Neuronal stem cell (in vitro differentiated cells): ENCODE results near the gene RANBP2.
"Not testable (repeated sequence)": the region's sequence is repeated elsewhere in the genome, so short reads cannot be mapped to it uniquely, and the experiment has no call there.

Experiments used
- DNase-seq: peaks from one replicate; pipeline ENCODE4 v3.0.0-alpha.2; 2013; ENCODE audit warnings: low spot score
- H2AFZ ChIP-seq: one replicate; pipeline ENCODE4 v1.6.1; 2013; ENCODE audit warnings: mild to moderate bottlenecking, low read length, inconsistent platforms
- H2AK5ac ChIP-seq: 2 replicates; pipeline ENCODE4 v1.6.1; 2013; ENCODE audit warnings: low read depth, mild to moderate bottlenecking, inconsistent platforms, low read length, moderate library complexity, mixed read lengths
- H2BK120ac ChIP-seq: 2 replicates; pipeline ENCODE4 v1.6.1; 2013; ENCODE audit warnings: low read depth, mild to moderate bottlenecking, inconsistent platforms, low read length, moderate library complexity, mixed read lengths
- H2BK12ac ChIP-seq: one replicate; pipeline ENCODE4 v1.6.1; 2013; ENCODE audit warnings: low read length, inconsistent platforms
- H2BK15ac ChIP-seq: 2 replicates; pipeline ENCODE4 v1.6.1; 2013; ENCODE audit warnings: mild to moderate bottlenecking, low read length, inconsistent platforms, mixed read lengths
- H2BK5ac ChIP-seq: one replicate; pipeline ENCODE4 v1.6.1; 2013; ENCODE audit warnings: inconsistent platforms, mild to moderate bottlenecking, low read length, moderate library complexity
- H3K14ac ChIP-seq: one replicate; pipeline ENCODE4 v1.6.1; 2013; ENCODE audit warnings: low read length, inconsistent platforms
- H3K18ac ChIP-seq: 2 replicates; pipeline ENCODE4 v1.6.1; 2013; ENCODE audit warnings: low read length, inconsistent platforms
- H3K23ac ChIP-seq: 2 replicates; pipeline ENCODE4 v1.6.1; 2013; ENCODE audit warnings: low read depth, mild to moderate bottlenecking, mixed read lengths, low read length, inconsistent platforms; ENCODE audit not compliant: poor library complexity
- H3K27ac ChIP-seq: replicated peaks from 3 replicates; pipeline ENCODE4 v1.5.1; 2013; ENCODE audit warnings: low read length, inconsistent platforms
- H3K27me3 ChIP-seq, 3 experiments: 2 replicates each; pipeline ENCODE4 v1.6.1; 2013; ENCODE audit warnings: low read length in 3 of 3, mild to moderate bottlenecking in 2 of 3, inconsistent platforms in 1 of 3, low read depth in 1 of 3, mixed read lengths in 1 of 3, moderate library complexity in 1 of 3; ENCODE audit not compliant: control insufficient read depth in 3 of 3, insufficient read depth in 3 of 3
- H3K36me3 ChIP-seq, 2 donors: replicated peaks in 1 of 2; 2 replicates each; pipeline ENCODE4 v1.6.1; 2013; ENCODE audit warnings: low read length in 2 of 2; ENCODE audit not compliant: control insufficient read depth in 2 of 2, insufficient read depth in 2 of 2
- H3K4ac ChIP-seq: 2 replicates; pipeline ENCODE4 v1.6.1; 2013; ENCODE audit warnings: inconsistent platforms, mild to moderate bottlenecking, low read length, moderate library complexity
- H3K4me1 ChIP-seq, 2 donors: 1 replicate in 1 of 2; 2 replicates in 1 of 2; pipeline ENCODE4 v1.6.1; 2013; ENCODE audit warnings: low read length in 2 of 2, low read depth in 1 of 2; ENCODE audit not compliant: control insufficient read depth in 2 of 2, insufficient read depth in 1 of 2
- H3K4me2 ChIP-seq: one replicate; pipeline ENCODE4 v1.6.1; 2013; ENCODE audit warnings: mild to moderate bottlenecking, low read length, inconsistent platforms; ENCODE audit not compliant: insufficient read depth, poor library complexity, severe bottlenecking
- H3K4me3 ChIP-seq, 2 donors: 2 replicates each; pipeline ENCODE4 v1.5.1; 2013; ENCODE audit warnings: low read length in 2 of 2, mild to moderate bottlenecking in 2 of 2, inconsistent platforms in 1 of 2, moderate library complexity in 1 of 2
- H3K79me1 ChIP-seq: one replicate; pipeline ENCODE4 v1.6.1; 2013; ENCODE audit warnings: low read depth, mild to moderate bottlenecking, inconsistent platforms, low read length, moderate library complexity
- H3K9ac ChIP-seq: one replicate; pipeline ENCODE4 v1.6.1; 2013; ENCODE audit warnings: mild to moderate bottlenecking, low read depth, low read length, inconsistent platforms; ENCODE audit not compliant: poor library complexity
- H3K9me3 ChIP-seq, 2 donors: replicated peaks in 1 of 2; 2 replicates each; pipeline versions ENCODE3 to v1.6.1; 2013; ENCODE audit warnings: low read length in 2 of 2, mild to moderate bottlenecking in 2 of 2, inconsistent platforms in 1 of 2, low read depth in 1 of 2, mixed read lengths in 1 of 2, moderate library complexity in 1 of 2; ENCODE audit not compliant: control insufficient read depth in 2 of 2, insufficient read depth in 1 of 2
- H4K8ac ChIP-seq: one replicate; pipeline ENCODE4 v1.6.1; 2013; ENCODE audit warnings: low read depth, mild to moderate bottlenecking, inconsistent platforms, low read length, moderate library complexity
- H4K91ac ChIP-seq: one replicate; pipeline ENCODE4 v1.6.1; 2013; ENCODE audit warnings: low read length, low read depth, mild to moderate bottlenecking, inconsistent platforms; ENCODE audit not compliant: poor library complexity
- WGBS, 2 donors: extraction: QIAGEN DNeasy Blood & Tissue Kit; methylation state at CpG; one replicate each; pipeline ENCODE4 v1.1.7; 2013; ENCODE audit warnings: missing lambda C conversion rate in 2 of 2, mixed read lengths in 1 of 2; ENCODE audit not compliant: insufficient read length in 2 of 2, insufficient replicate concordance in 1 of 2; ENCODE audit errors: extremely low coverage in 2 of 2; 5-methylcytosine and 5-hydroxymethylcytosine counted together

The RANBP2 gene

GRCh38 chr2:108690001-108690400, 29.3 kb upstream of the RANBP2 start:
- H3K4ac ChIP-seq, H3K79me1 ChIP-seq, H4K91ac ChIP-seq, H3K14ac ChIP-seq, H4K8ac ChIP-seq, H3K9me3 ChIP-seq, H3K27ac ChIP-seq, H3K18ac ChIP-seq, H2AK5ac ChIP-seq, H3K4me1 ChIP-seq, H2AFZ ChIP-seq, DNase-seq, H3K9ac ChIP-seq, H2BK5ac ChIP-seq, H3K4me2 ChIP-seq, H3K27me3 ChIP-seq, H2BK120ac ChIP-seq, H3K4me3 ChIP-seq, H2BK12ac ChIP-seq, H3K23ac ChIP-seq, H3K36me3 ChIP-seq, H2BK15ac ChIP-seq: not testable (repeated sequence)
- WGBS, 2 donors: no CpG with 5 or more reads among the region's 1 CpG

- Histone ChIP-seq H3K18ac (no peak overlapping the region), H3K4me3 (no peak overlapping the region), H3K4me1 (no peaks in the 10 kb centered on the region), H3K4me2 (no peak overlapping the region), H3K9me3 (no peaks in the 10 kb centered on the region), H2AFZ (no peak overlapping the region), H3K14ac (no peak overlapping the region), H4K8ac (no peak overlapping the region), H3K79me1 (no peaks in the 10 kb centered on the region), H3K4ac (no peak overlapping the region), H2BK15ac (no peak overlapping the region), H3K23ac (no peak overlapping the region), H2BK120ac (no peak overlapping the region), H3K9ac (no peak overlapping the region), H4K91ac (no peak overlapping the region), H2AK5ac (no peak overlapping the region), H2BK12ac (no peak overlapping the region), H3K27me3 (no peaks in the 10 kb centered on the region), H2BK5ac (no peak overlapping the region), H3K36me3 (no peaks in the 10 kb centered on the region), H3K27ac (no peak overlapping the region)
- no CpG with 5 or more reads among the region's 7 CpGs for WGBS, 2 donors
- no peak for DNase-seq
These were observed 27.8 kb upstream of the RANBP2 start for GRCh38 chr2:108691447-108691846.

DNA sequence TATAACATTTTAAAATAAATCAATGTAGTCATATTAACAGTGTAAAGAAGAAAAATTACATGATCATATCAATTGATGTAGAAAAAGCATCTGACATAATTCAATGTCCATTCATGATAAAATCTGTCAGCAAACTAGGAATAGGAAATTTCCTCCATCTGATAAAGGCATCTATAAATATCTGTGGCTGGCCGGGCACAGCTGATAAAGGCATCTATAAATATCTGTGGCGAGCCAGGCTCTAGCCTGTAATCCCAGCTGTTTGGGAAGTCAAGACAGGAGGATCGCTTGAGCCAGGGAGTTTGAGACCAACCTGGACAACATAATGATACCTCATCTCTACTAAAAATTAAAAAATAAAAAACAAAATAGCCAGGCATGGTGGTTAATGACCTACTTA, 18.1 kb upstream of the RANBP2 start:
- no peaks in the 10 kb centered on the region for H3K9me3 ChIP-seq
- no peaks in the 10 kb centered on the region for H3K27me3 ChIP-seq
- H2BK120ac ChIP-seq: no peak overlapping the region
- no peak overlapping the region for H2AK5ac ChIP-seq
- H2BK5ac ChIP-seq: no peak overlapping the region
- no peak overlapping the region for H2AFZ ChIP-seq
- H3K14ac ChIP-seq: no peak overlapping the region
- H3K4me1 ChIP-seq: no peaks in the 10 kb centered on the region
- no peak overlapping the region for H3K4me2 ChIP-seq
- no peak overlapping the region for H3K23ac ChIP-seq
- H3K79me1 ChIP-seq: no peaks in the 10 kb centered on the region
- no peak overlapping the region for H3K4me3 ChIP-seq
- H4K8ac ChIP-seq: no peak overlapping the region
- no peak overlapping the region for H3K27ac ChIP-seq
- no peak overlapping the region for H3K9ac ChIP-seq
- H3K18ac ChIP-seq: no peak overlapping the region
- no peak for DNase-seq
- no peak overlapping the region for H2BK15ac ChIP-seq
- H4K91ac ChIP-seq: no peak overlapping the region
- no peak overlapping the region for H3K4ac ChIP-seq
- no CpG with 5 or more reads among the region's 3 CpGs for WGBS, 2 donors
- no peaks in the 10 kb centered on the region for H3K36me3 ChIP-seq
- H2BK12ac ChIP-seq: no peak overlapping the region

- Histone ChIP-seq H3K9ac (no peak overlapping the region), H3K79me1 (no peaks in the 10 kb centered on the region), H2AK5ac (no peak overlapping the region), H3K27me3 (no peaks in the 10 kb centered on the region), H2BK5ac (no peak overlapping the region), H3K36me3 (no peaks in the 10 kb centered on the region), H4K91ac (no peak overlapping the region), H3K4me2 (no peak overlapping the region), H2BK120ac (no peak overlapping the region), H3K4me1 (no peaks in the 10 kb centered on the region), H3K23ac (no peak overlapping the region), H3K18ac (no peak overlapping the region), H2AFZ (no peak overlapping the region), H3K27ac (no peak overlapping the region), H4K8ac (no peak overlapping the region), H3K4ac (no peak overlapping the region), H3K14ac (no peak overlapping the region), H2BK15ac (no peak overlapping the region), H3K4me3 (no peak overlapping the region), H3K9me3 (no peaks in the 10 kb centered on the region), H2BK12ac (no peak overlapping the region)
- no CpG with 5 or more reads among the region's 2 CpGs for WGBS, 2 donors
- DNase-seq: no peak
These were observed 17.5 kb upstream of the RANBP2 start for GRCh38 chr2:108701806-108702205.
